ENCODE results near the gene IQCN.

DNA sequence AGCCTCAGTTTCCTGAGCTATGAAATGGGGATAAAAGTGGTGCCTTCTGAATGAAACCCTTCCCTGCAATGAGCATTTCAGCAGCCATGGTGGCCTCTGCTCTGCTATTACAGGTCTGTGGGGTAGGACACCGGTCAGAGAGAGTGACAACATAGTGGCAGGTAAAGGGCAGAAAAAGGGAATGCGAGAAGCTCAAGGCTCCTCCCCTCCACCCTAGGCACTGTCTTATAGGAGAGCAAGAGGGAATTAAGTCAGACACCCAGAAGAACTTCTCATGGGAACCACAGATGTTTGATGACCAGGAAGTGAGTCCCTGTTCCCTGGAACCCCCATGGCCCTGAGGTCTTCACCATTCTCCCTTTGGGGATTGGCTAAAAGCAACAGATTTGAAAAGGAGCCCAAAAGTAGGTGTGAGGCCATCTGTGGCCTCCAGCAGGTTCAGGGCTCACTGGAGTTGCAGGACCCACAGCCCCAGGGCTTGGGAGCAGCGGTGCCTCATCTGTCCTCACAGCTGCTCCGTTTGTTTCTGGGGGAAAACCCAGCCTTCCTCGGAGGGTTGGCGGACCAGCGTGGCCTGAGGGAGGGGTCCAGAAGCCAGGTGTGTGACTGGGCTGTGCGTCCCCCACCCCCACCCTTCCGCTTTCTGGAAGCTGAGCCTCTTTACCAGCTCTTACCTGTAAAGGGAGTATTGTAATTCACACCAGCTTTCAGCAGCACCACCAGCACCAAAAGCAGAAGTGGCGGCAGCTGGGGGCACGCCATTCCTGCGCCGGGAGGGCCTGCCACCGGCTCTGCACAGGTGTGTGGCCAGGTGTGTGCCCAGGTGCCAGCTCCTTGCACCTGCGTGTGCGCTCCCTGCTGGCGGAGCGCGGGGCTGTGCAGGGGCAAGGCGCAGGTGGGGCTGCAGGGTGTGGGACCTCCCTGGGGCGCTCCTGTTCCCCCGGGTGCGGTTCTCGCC lies 19.4 kb downstream of the IQCN start:
- TF ChIP-seq YY1 (IDR thresholded peaks at IDR 0.05; ENCODE audit: insufficient read depth, insufficient read length) (no peak), ZNF274 (IDR thresholded peaks at IDR 0.05; ENCODE audit: low read depth, low read length) (no peak)

Data from NT2/D1 (cell line).